K562 (cell line): ENCODE results near the gene METAP1. TPM values are rescaled to one million over a fixed set of nuclear protein-coding genes. Genes with fewer than 3 reads are reported as not detected.
A peak's percentile ranks its signal among the peaks of the same experiment; 100 is the strongest.

ENCODE experiments used
- ARID1B ChIP-seq: fragments of 450-650 bp; IDR thresholded peaks from 2 replicates; pipeline ENCODE4 v1.6.1; 2016; ENCODE audit warnings: antibody characterized with exemption, mild to moderate bottlenecking, inconsistent platforms
- ARNT ChIP-seq, 2 experiments: fragments of 450-650 bp; IDR thresholded peaks; 2 replicates each; pipeline ENCODE4 v1.6.1; 2016; ENCODE audit warnings: mild to moderate bottlenecking in 1 of 2
- BRD9 ChIP-seq: fragments of 450-650 bp; IDR thresholded peaks from 2 replicates; pipeline ENCODE4 v1.6.1; 2018; ENCODE audit warnings: low read depth; ENCODE audit not compliant: partially characterized antibody
- C11orf30 ChIP-seq: fragments of 450-650 bp; IDR thresholded peaks from 2 replicates; pipeline ENCODE4 v1.6.1; 2016; ENCODE audit warnings: low read depth, mild to moderate bottlenecking
- CEBPG ChIP-seq, 3 experiments: fragments of 200-800 bp in 1 of 3; sonication (Bioruptor generic) in 1 of 3; sonication (generic) in 1 of 3; formaldehyde crosslinking in 1 of 3; IDR thresholded peaks in 2 of 3; conservative IDR thresholded peaks in 1 of 3; 2 replicates each; pipeline versions ENCODE4 v1.6.1 to v1.8.0; 2016 to 2022; ENCODE audit warnings: missing compliant biosample characterization in 2 of 3, missing genetic modification characterization in 2 of 3, mild to moderate bottlenecking in 1 of 3, missing genetic modification reagents in 1 of 3
- EP400 ChIP-seq: fragments of 450-650 bp; IDR thresholded peaks from 2 replicates; pipeline ENCODE4 v1.6.1; 2017; ENCODE audit warnings: antibody characterized with exemption, mild to moderate bottlenecking, moderate library complexity
- ERF ChIP-seq: fragments of 450-650 bp; formaldehyde crosslinking; IDR thresholded peaks from 2 replicates; pipeline ENCODE4 v1.4.0; 2020; ENCODE audit warnings: mild to moderate bottlenecking, mixed read lengths
- ESRRA ChIP-seq: fragments of 450-650 bp; IDR thresholded peaks from 2 replicates; pipeline ENCODE4 v1.6.1; 2014; ENCODE audit warnings: low read depth, mild to moderate bottlenecking, moderate library complexity, borderline replicate concordance
- ILF3 ChIP-seq: fragments of 450-650 bp; IDR thresholded peaks from 2 replicates; pipeline ENCODE4 v1.6.1; 2018; ENCODE audit warnings: antibody characterized with exemption, mild to moderate bottlenecking, moderate library complexity, borderline replicate concordance
- JUND ChIP-seq, 2 experiments: IDR thresholded peaks; 2 replicates in 1 of 2; 3 replicates in 1 of 2; pipeline ENCODE4 v1.6.1; 2011; ENCODE audit warnings: borderline replicate concordance in 2 of 2, low read depth in 2 of 2, low read length in 2 of 2, improper control_type of control experiment in 1 of 2, missing biosample characterization in 1 of 2, missing genetic modification characterization in 1 of 2, missing genetic modification reagents in 1 of 2
- KAT7 ChIP-seq: sonication (generic); formaldehyde crosslinking; IDR thresholded peaks from 2 replicates; pipeline ENCODE4 v1.8.0; 2022; ENCODE audit warnings: missing genetic modification reagents, mild to moderate bottlenecking, borderline replicate concordance
- MAFK ChIP-seq: IDR thresholded peaks from 2 replicates; pipeline ENCODE4 v1.6.1; 2011; ENCODE audit warnings: low read length, improper control_type of control experiment
- MEIS2 ChIP-seq: fragments of 450-650 bp; IDR thresholded peaks from 2 replicates; pipeline ENCODE4 v1.6.1; 2014; ENCODE audit warnings: mild to moderate bottlenecking; ENCODE audit not compliant: partially characterized antibody
- NFE2 ChIP-seq: IDR thresholded peaks from 2 replicates; pipeline ENCODE4 v1.6.1; 2014; ENCODE audit warnings: antibody characterized with exemption, low read depth
- NFRKB ChIP-seq: fragments of 450-650 bp; IDR thresholded peaks from 2 replicates; pipeline ENCODE4 v1.6.1; 2016; ENCODE audit warnings: low read depth
- NR4A1 ChIP-seq, 2 experiments: fragments of 250-450 bp in 1 of 2; fragments of 450-650 bp in 1 of 2; sonication (Bioruptor Pico) in 1 of 2; IDR thresholded peaks; 2 replicates each; pipeline versions ENCODE4 v1.4.0 to v1.6.1; 2016 to 2020; ENCODE audit warnings: mild to moderate bottlenecking in 2 of 2, missing compliant biosample characterization in 1 of 2, missing genetic modification characterization in 1 of 2, moderate library complexity in 1 of 2
- SMARCA4 ChIP-seq: fragments of 450-650 bp; IDR thresholded peaks from 2 replicates; pipeline ENCODE4 v1.6.1; 2016
- ZNF274 ChIP-seq: IDR thresholded peaks from 2 replicates; pipeline ENCODE4 v1.6.1; 2011; ENCODE audit warnings: low read depth, mild to moderate bottlenecking, low read length, moderate library complexity, borderline replicate concordance
- ZNF311 ChIP-seq: fragments of 250-450 bp; sonication (Bioruptor Pico); IDR thresholded peaks from 2 replicates; pipeline ENCODE4 v1.4.0; 2020; ENCODE audit warnings: mild to moderate bottlenecking, moderate library complexity
- ZNF766 ChIP-seq: fragments of 200-800 bp; sonication (Bioruptor generic); conservative IDR thresholded peaks from 2 replicates; pipeline ENCODE4 v1.6.1; 2016; ENCODE audit warnings: missing genetic modification characterization, missing compliant biosample characterization
- ZSCAN32 ChIP-seq: fragments of 450-650 bp; formaldehyde crosslinking; IDR thresholded peaks from 2 replicates; pipeline ENCODE4 v1.4.0; 2020; ENCODE audit warnings: mild to moderate bottlenecking, moderate library complexity
- polyA plus RNA-seq, 8 experiments: library from polyadenylated mRNA; depleted of rRNA in 4 of 8; stranded (reverse) in 5 of 8; unstranded in 3 of 8; fragments of >200 nt; fragmentation: Nextera tagmentation in 2 of 8; fragmentation: Illumina TruSeq in 1 of 8; extraction: Ambion mirVana in 2 of 8; extraction: Trizol in 1 of 8; gene quantifications; 2 replicates each; pipeline versions ENCODE4 v1.2.1 to v1.2.3, GENCODE V29; 2011 to 2014; ENCODE audit warnings: inconsistent platforms in 1 of 8, missing spikeins in 1 of 8
- total RNA-seq, 7 experiments: library from RNA; depleted of rRNA in 6 of 7; stranded (reverse); fragments of >200 nt in 6 of 7; fragmentation: Illumina TruSeq in 2 of 7; extraction: Trizol in 2 of 7; gene quantifications; 2 replicates each; pipeline versions ENCODE4 v1.2.1 to v1.2.3, GENCODE V29; 2011 to 2021; ENCODE audit warnings: low replicate concordance in 1 of 7
- TF ChIP-seq, protein P1 (sequence below): fragments of 450-650 bp; formaldehyde crosslinking; IDR thresholded peaks from 2 replicates; pipeline ENCODE4 v1.4.0; 2022; ENCODE audit warnings: mild to moderate bottlenecking, moderate library complexity
- TF ChIP-seq, protein P2 (sequence below): fragments of 250-450 bp; sonication (Bioruptor Pico); IDR thresholded peaks from 2 replicates; pipeline ENCODE4 v1.8.0; 2022; ENCODE audit warnings: moderate library complexity, mild to moderate bottlenecking, inconsistent platforms
- TF ChIP-seq, protein P3 (sequence below): fragments of 450-650 bp; IDR thresholded peaks from 2 replicates; pipeline ENCODE4 v1.6.1; 2017; ENCODE audit warnings: antibody characterized with exemption, mild to moderate bottlenecking

Gene METAP1
- total and polyA plus RNA-seq, 9 of the 15 experiments (the other 6 are each of a cell fraction or from before 2014, with no cell fraction given) = 31.4 to 77.6 (median 59.5) TPM

GRCh38 chr4:98987720-98988119 lies 7.8 kb upstream of the METAP1 start (continued):
- TF ChIP-seq, protein P1, sequence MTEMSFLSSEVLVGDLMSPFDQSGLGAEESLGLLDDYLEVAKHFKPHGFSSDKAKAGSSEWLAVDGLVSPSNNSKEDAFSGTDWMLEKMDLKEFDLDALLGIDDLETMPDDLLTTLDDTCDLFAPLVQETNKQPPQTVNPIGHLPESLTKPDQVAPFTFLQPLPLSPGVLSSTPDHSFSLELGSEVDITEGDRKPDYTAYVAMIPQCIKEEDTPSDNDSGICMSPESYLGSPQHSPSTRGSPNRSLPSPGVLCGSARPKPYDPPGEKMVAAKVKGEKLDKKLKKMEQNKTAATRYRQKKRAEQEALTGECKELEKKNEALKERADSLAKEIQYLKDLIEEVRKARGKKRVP (CRISPR knock-in tag) = peak; percentile 91
- TF ChIP-seq ILF3 (no peak), ARNT (IDR thresholded peaks at IDR 0.05) (0 out of 4 replicates have a peak, but pooled peaks of 1 of the 2 experiments have one; percentile 35), EP400 (peak; percentile 57; the same call in 1 of the 2 replicates), C11orf30 (peak; percentile 72), ARID1B (peak; percentile 44; the same call in 1 of the 2 replicates), NFRKB (peak; percentile 62; the same call in 1 of the 2 replicates), ZSCAN32 (peak; percentile 82), JUND (IDR thresholded peaks at IDR 0.05; ENCODE audit: borderline replicate concordance, low read depth, low read length) (peak; percentile 50; the same call in 1 of the 2 replicates), JUND (tag; IDR thresholded peaks at IDR 0.05; ENCODE audit: borderline replicate concordance, low read depth, low read length) (0 out of 3 replicates have a peak, but pooled peaks have one; percentile 23), CEBPG (CRISPR knock-in tag; IDR thresholded peaks at IDR 0.05) (peak; percentile 84), CEBPG (tag; conservative IDR thresholded peaks at IDR 0.05 in 1 of 2, IDR thresholded peaks at IDR 0.05 in 1 of 2) (peak; percentile 84 to 90), ZNF311 (CRISPR knock-in tag) (0 out of 2 replicates have a peak, but pooled peaks have one; percentile 23), ZNF274 (no peak), MAFK (peak; percentile 35; the same call in 1 of the 2 replicates), BRD9 (peak; percentile 73), SMARCA4 (peak; percentile 56), MEIS2 (peak; percentile 57), ZNF766 (CRISPR knock-in tag) (peak; percentile 67), ERF (CRISPR knock-in tag) (no peak), NFE2 (peak; percentile 69), KAT7 (CRISPR knock-in tag) (no peak), ESRRA (0 out of 2 replicates have a peak, but pooled peaks have one; percentile 12), NR4A1 (CRISPR knock-in tag; IDR thresholded peaks at IDR 0.05) (no peak), NR4A1 (tag; IDR thresholded peaks at IDR 0.05) (peak; percentile 65; the same call in 1 of the 2 replicates)
- TF ChIP-seq, protein P2, sequence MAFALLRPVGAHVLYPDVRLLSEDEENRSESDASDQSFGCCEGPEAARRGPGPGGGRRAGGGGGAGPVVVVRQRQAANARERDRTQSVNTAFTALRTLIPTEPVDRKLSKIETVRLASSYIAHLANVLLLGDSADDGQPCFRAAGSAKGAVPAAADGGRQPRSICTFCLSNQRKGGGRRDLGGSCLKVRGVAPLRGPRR = no peak
- TF ChIP-seq, protein P3, sequence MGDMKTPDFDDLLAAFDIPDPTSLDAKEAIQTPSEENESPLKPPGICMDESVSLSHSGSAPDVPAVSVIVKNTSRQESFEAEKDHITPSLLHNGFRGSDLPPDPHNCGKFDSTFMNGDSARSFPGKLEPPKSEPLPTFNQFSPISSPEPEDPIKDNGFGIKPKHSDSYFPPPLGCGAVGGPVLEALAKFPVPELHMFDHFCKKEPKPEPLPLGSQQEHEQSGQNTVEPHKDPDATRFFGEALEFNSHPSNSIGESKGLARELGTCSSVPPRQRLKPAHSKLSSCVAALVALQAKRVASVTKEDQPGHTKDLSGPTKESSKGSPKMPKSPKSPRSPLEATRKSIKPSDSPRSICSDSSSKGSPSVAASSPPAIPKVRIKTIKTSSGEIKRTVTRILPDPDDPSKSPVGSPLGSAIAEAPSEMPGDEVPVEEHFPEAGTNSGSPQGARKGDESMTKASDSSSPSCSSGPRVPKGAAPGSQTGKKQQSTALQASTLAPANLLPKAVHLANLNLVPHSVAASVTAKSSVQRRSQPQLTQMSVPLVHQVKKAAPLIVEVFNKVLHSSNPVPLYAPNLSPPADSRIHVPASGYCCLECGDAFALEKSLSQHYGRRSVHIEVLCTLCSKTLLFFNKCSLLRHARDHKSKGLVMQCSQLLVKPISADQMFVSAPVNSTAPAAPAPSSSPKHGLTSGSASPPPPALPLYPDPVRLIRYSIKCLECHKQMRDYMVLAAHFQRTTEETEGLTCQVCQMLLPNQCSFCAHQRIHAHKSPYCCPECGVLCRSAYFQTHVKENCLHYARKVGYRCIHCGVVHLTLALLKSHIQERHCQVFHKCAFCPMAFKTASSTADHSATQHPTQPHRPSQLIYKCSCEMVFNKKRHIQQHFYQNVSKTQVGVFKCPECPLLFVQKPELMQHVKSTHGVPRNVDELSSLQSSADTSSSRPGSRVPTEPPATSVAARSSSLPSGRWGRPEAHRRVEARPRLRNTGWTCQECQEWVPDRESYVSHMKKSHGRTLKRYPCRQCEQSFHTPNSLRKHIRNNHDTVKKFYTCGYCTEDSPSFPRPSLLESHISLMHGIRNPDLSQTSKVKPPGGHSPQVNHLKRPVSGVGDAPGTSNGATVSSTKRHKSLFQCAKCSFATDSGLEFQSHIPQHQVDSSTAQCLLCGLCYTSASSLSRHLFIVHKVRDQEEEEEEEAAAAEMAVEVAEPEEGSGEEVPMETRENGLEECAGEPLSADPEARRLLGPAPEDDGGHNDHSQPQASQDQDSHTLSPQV = 0 out of 2 replicates have a peak, but pooled peaks have one; percentile 58
